Prostate gland (tissue), 2 donors: ENCODE data around the gene RAB3GAP1. TPM values are rescaled to one million over a fixed set of nuclear protein-coding genes. Genes with fewer than 3 reads are reported as not detected.

Experiments used
- DNase-seq: peaks from one replicate; pipeline ENCODE4 v3.0.0-alpha.2; 2019; ENCODE audit warnings: low spot score
- H3K27ac ChIP-seq, 2 donors: fragments of 200-600 bp; sonication (generic); 2 replicates each; pipeline ENCODE4 v1.5.1; 2017 to 2019
- H3K27me3 ChIP-seq: fragments of 200-600 bp; sonication (generic); replicated peaks from 2 replicates; pipeline ENCODE4 v1.5.1; 2019; ENCODE audit not compliant: insufficient read depth
- H3K36me3 ChIP-seq, 2 donors: fragments of 200-600 bp; sonication (generic); 1 replicate in 1 of 2; 2 replicates in 1 of 2; pipeline versions ENCODE4 v1.5.1 to v1.8.1; 2017 to 2019
- H3K4me1 ChIP-seq: fragments of 200-600 bp; sonication (generic); replicated peaks from 2 replicates; pipeline ENCODE4 v1.5.1; 2019
- H3K4me3 ChIP-seq, 2 donors: fragments of 200-600 bp; sonication (generic); 2 replicates each; pipeline ENCODE4 v1.5.1; 2017 to 2019
- H3K9me3 ChIP-seq: fragments of 200-600 bp; sonication (generic); 2 replicates; pipeline ENCODE4 v1.5.1; 2017
- POLR2A ChIP-seq: fragments of 450-650 bp; IDR thresholded peaks from one replicate; pipeline ENCODE4 v1.6.1; 2016; ENCODE audit warnings: antibody characterized with exemption, mild to moderate bottlenecking
- POLR2AphosphoS5 ChIP-seq: sonication (generic); formaldehyde crosslinking; IDR thresholded peaks from one replicate; pipeline ENCODE4 v1.6.1; 2017; ENCODE audit warnings: antibody characterized with exemption
- WGBS: methylation state at CpG from one replicate; pipeline ENCODE4 v1.1.5; 2018; 5-methylcytosine and 5-hydroxymethylcytosine counted together
- intact Hi-C: fragments of 100-400 bp; cut with DNase I; formaldehyde crosslinking; loops from one replicate; pipeline ENCODE4 v1.14.2; 2022
- total RNA-seq, 2 donors: library from RNA; depleted of rRNA; stranded (reverse); fragments of >200 nt; gene quantifications; one replicate each; pipeline ENCODE4 v1.1.0, GENCODE V29; 2016
- TF ChIP-seq, protein P1 (sequence below), 4 experiments: fragments of 200-600 bp in 2 of 4; fragments of 450-650 bp in 2 of 4; sonication (generic) in 2 of 4; IDR thresholded peaks; 1 replicate in 3 of 4; 2 replicates in 1 of 4; pipeline ENCODE4 v1.5.1; 2016 to 2019; ENCODE audit warnings: antibody characterized with exemption in 4 of 4, mild to moderate bottlenecking in 2 of 4, moderate library complexity in 2 of 4

Gene RAB3GAP1
- total RNA-seq, 2 donors from 2014 or later = 43.4 to 54.6 TPM

DNA sequence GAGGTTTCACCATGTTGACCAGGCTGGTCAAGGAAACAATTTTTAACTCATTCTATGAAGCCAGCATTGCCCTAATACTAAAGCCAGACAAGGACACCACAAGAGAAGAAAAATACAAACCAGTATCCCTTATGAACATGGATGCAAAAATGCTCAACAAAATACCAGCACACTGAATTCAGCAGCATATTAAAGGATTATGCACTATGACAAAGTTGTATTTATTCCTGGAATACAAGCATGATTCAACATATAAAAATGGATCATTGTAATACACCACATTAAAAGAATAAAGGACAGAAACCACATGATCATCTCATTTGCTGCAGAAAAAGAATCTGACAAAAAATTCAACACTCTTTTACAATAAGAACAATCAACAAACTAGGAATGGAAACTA lies 138.7 kb downstream of the RAB3GAP1 start:
- no peak for TF ChIP-seq POLR2AphosphoS5
- TF ChIP-seq, protein P1, sequence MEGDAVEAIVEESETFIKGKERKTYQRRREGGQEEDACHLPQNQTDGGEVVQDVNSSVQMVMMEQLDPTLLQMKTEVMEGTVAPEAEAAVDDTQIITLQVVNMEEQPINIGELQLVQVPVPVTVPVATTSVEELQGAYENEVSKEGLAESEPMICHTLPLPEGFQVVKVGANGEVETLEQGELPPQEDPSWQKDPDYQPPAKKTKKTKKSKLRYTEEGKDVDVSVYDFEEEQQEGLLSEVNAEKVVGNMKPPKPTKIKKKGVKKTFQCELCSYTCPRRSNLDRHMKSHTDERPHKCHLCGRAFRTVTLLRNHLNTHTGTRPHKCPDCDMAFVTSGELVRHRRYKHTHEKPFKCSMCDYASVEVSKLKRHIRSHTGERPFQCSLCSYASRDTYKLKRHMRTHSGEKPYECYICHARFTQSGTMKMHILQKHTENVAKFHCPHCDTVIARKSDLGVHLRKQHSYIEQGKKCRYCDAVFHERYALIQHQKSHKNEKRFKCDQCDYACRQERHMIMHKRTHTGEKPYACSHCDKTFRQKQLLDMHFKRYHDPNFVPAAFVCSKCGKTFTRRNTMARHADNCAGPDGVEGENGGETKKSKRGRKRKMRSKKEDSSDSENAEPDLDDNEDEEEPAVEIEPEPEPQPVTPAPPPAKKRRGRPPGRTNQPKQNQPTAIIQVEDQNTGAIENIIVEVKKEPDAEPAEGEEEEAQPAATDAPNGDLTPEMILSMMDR (IDR thresholded peaks at IDR 0.05) = no peak
- no peaks in the 10 kb centered on the region for H3K9me3 ChIP-seq
- DNase-seq = no peak

DNA sequence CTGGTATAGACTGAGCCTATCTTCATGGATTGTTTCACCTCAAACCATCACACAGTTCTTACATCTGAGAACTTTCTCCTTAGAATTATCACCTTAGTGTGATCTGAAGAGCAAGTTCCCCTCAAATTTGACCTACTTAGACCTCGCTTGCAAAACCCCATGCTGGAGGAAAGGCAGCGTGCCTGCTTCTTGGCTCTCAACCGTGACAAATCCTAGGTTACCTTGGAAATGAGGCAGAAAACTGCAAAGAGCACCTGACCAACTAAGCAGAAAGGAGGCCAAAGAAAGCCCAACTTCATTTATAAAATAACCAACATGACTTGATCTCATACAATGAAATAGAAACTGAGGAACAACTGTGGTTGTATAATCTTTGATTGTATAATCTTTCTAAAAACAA lies 146.4 kb downstream of the RAB3GAP1 start:
- intact Hi-C loops = no loop called here
- Histone ChIP-seq H3K36me3 (no peaks in the 10 kb centered on the region), H3K27ac (no peak overlapping the region), H3K4me3 (no peak overlapping the region), H3K4me1 (no peaks in the 10 kb centered on the region), H3K9me3 (no peaks in the 10 kb centered on the region), H3K27me3 (no peaks in the 10 kb centered on the region)
- TF ChIP-seq POLR2AphosphoS5 = no peak
- TF ChIP-seq POLR2A = no peak
- TF ChIP-seq, protein P1 (IDR thresholded peaks at IDR 0.05) = no peak
- WGBS = 81% methylated on average over 3 of the region's 3 CpGs
- no peak for DNase-seq

More for the DNA sequence above, 138.7 kb downstream of the RAB3GAP1 start:
- Histone ChIP-seq H3K27me3 (no peaks in the 10 kb centered on the region), H3K36me3 (no peaks in the 10 kb centered on the region), H3K27ac (no peak overlapping the region), H3K4me1 (no peaks in the 10 kb centered on the region), H3K4me3 (no peak overlapping the region)
- intact Hi-C loops = no loop called here

DNA sequence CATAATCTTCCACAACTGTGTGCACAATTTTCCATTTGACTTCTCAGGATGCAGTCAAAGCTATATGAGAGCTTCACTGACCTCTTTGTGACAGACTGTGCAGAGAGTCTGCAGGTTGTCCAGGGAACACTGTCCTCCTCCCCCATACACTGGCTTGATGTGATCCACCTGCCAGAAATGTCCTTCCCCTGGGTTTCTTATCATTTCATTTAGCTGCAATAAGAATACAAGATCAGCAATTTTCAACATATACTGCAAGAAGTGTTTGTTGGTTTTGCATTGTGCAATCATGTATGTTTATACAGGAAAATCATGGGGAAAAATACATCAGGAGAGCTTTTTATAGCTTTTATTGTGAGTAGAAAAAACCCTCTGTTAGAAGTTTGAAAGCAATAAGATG lies 150.7 kb downstream of the RAB3GAP1 start:
- TF ChIP-seq POLR2A (no peak), POLR2AphosphoS5 (no peak)
- TF ChIP-seq, protein P1 (IDR thresholded peaks at IDR 0.05) = no peak
- Histone ChIP-seq H3K9me3 (no peaks in the 10 kb centered on the region), H3K27me3 (no peaks in the 10 kb centered on the region), H3K36me3 (no peaks in the 10 kb centered on the region), H3K4me1 (no peaks in the 10 kb centered on the region), H3K4me3 (no peak overlapping the region), H3K27ac (no peak overlapping the region)
- intact Hi-C loops = no loop called here
- no peak for DNase-seq

DNA sequence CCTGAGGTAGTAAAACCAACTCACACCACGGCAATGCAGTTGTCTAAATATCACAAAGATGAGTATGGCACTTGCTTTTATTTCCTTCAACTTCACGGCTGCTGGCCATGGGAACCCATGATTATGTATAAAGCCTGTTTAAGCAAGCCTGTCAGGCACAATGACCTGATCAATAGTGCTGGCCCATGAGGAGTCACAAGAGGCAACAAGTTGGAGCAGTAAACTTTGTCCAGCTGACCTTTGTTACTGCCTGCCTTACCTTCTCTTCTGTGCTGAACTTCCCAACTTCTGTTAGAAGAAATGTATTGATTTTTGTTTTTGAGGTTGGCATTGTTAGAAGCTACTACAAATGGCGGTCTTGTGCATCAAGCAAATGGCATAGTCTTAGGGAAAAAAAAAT lies 151.9 kb downstream of the RAB3GAP1 start:
- H3K27ac ChIP-seq = no peak overlapping the region
- TF ChIP-seq POLR2AphosphoS5 (no peak), POLR2A (no peak)
- TF ChIP-seq, protein P1 (IDR thresholded peaks at IDR 0.05) = no peak
- WGBS = 88% methylated on average over 3 of the region's 3 CpGs
- H3K9me3 ChIP-seq = no peaks in the 10 kb centered on the region
- H3K4me3 ChIP-seq = no peak overlapping the region
- intact Hi-C loops = no loop called here
- no peaks in the 10 kb centered on the region for H3K27me3 ChIP-seq
- DNase-seq = no peak
- H3K36me3 ChIP-seq = no peaks in the 10 kb centered on the region
- no peaks in the 10 kb centered on the region for H3K4me1 ChIP-seq

DNA sequence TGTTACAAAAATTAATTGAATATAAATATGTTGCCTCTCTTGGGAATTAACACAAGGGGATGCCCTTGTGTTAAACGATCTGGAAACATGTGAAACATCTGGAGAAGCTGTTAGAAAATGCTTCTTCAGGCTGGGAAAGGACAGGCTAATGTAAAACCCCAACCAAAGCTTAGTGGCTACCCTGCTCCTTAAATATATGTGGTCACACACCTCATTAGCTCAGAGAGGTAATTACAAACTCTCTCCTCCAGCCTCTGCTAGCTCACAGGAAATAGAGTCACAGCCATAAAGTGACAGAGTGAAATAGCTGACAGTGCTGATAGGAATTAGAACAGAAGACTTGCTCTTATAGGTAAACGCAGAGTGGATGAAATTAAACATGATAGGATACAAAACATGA lies 155.9 kb downstream of the RAB3GAP1 start:
- intact Hi-C loops = no loop called here
- TF ChIP-seq POLR2A (no peak), POLR2AphosphoS5 (no peak)
- TF ChIP-seq, protein P1 (IDR thresholded peaks at IDR 0.05) = no peak
- no peak overlapping the region for H3K27ac ChIP-seq
- 51% methylated on average over 2 of the region's 2 CpGs for WGBS
- H3K36me3 ChIP-seq = no peaks in the 10 kb centered on the region
- DNase-seq = no peak
- no peaks in the 10 kb centered on the region for H3K27me3 ChIP-seq
- H3K4me3 ChIP-seq = no peak overlapping the region
- no peaks in the 10 kb centered on the region for H3K4me1 ChIP-seq
- H3K9me3 ChIP-seq = no peaks in the 10 kb centered on the region
